Osteocyte (in vitro differentiated cells): Measurements from ENCODE around the gene CCSER1. TPM values are rescaled to one million over a fixed set of nuclear protein-coding genes. Genes with fewer than 3 reads are reported as not detected.

Experiments
- DNase-seq: peaks from one replicate; pipeline ENCODE4 v3.0.0; 2021; ENCODE audit warnings: mixed read lengths; ENCODE audit not compliant: unreplicated experiment; ENCODE audit errors: extremely low spot score
- H3K27ac Mint-ChIP-seq: one replicate; pipeline ENCODE4 v1.8.0; 2021; ENCODE audit warnings: mild to moderate bottlenecking, mixed read lengths; ENCODE audit not compliant: unreplicated experiment
- H3K27me3 Mint-ChIP-seq: one replicate; pipeline ENCODE4 v1.8.0; 2021; ENCODE audit warnings: mixed read lengths; ENCODE audit not compliant: unreplicated experiment
- H3K36me3 Mint-ChIP-seq: one replicate; pipeline ENCODE4 v1.8.0; 2021; ENCODE audit warnings: mixed read lengths; ENCODE audit not compliant: unreplicated experiment
- H3K4me1 Mint-ChIP-seq: one replicate; pipeline ENCODE4 v1.8.0; 2021; ENCODE audit warnings: mixed read lengths; ENCODE audit not compliant: unreplicated experiment
- H3K4me3 Mint-ChIP-seq: one replicate; pipeline ENCODE4 v1.8.0; 2021; ENCODE audit warnings: mild to moderate bottlenecking, moderate library complexity, mixed read lengths; ENCODE audit not compliant: unreplicated experiment
- H3K9me3 Mint-ChIP-seq: one replicate; pipeline ENCODE4 v1.8.0; 2021; ENCODE audit warnings: mixed read lengths; ENCODE audit not compliant: unreplicated experiment
- total RNA-seq: library from RNA; stranded (reverse); gene quantifications from 2 replicates; pipeline ENCODE4 v1.2.1, GENCODE V29; 2021
- TF ChIP-seq, protein P1 (sequence below): fragments of 200-600 bp; sonication (generic); IDR thresholded peaks from 2 replicates; pipeline ENCODE4 v1.5.0; 2021; ENCODE audit warnings: antibody characterized with exemption, mild to moderate bottlenecking, moderate library complexity

The CCSER1 gene
- total RNA-seq, 1 donor from 2014 or later = not detected

- Mint-ChIP-seq H3K4me1 (no peaks in the 10 kb centered on the region), H3K27me3 (no peaks in the 10 kb centered on the region), H3K4me3 (no peak overlapping the region), H3K9me3 (no peaks in the 10 kb centered on the region), H3K36me3 (no peaks in the 10 kb centered on the region), H3K27ac (no peak overlapping the region)
- TF ChIP-seq, protein P1, sequence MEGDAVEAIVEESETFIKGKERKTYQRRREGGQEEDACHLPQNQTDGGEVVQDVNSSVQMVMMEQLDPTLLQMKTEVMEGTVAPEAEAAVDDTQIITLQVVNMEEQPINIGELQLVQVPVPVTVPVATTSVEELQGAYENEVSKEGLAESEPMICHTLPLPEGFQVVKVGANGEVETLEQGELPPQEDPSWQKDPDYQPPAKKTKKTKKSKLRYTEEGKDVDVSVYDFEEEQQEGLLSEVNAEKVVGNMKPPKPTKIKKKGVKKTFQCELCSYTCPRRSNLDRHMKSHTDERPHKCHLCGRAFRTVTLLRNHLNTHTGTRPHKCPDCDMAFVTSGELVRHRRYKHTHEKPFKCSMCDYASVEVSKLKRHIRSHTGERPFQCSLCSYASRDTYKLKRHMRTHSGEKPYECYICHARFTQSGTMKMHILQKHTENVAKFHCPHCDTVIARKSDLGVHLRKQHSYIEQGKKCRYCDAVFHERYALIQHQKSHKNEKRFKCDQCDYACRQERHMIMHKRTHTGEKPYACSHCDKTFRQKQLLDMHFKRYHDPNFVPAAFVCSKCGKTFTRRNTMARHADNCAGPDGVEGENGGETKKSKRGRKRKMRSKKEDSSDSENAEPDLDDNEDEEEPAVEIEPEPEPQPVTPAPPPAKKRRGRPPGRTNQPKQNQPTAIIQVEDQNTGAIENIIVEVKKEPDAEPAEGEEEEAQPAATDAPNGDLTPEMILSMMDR = no peak
- no peak for DNase-seq
Measured at GRCh38 chr4:90215286-90215685, 88.1 kb downstream of the CCSER1 start.

DNA sequence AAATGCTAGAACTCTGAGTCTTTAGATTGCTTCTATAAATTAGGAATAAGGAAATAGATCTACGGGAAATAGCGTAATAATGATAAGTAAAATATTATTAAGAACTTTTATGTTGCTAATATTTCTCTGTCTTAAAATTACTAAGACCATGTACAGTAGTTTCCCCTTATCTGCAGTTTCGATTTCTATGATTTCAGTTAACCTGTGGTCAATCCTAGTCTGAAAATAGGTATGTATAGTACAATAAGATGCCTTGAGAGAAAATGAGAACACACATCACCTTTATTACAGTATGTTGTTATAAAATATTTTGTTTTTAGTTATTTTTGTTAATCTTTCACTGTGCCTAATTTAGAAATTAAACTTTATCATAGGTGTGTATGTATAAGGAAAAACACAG is 92.6 kb downstream of the CCSER1 start:
- Mint-ChIP-seq H3K4me3 (no peak overlapping the region), H3K9me3 (no peaks in the 10 kb centered on the region), H3K27ac (no peak overlapping the region), H3K27me3 (no peaks in the 10 kb centered on the region), H3K36me3 (no peaks in the 10 kb centered on the region), H3K4me1 (no peaks in the 10 kb centered on the region)
- DNase-seq = no peak
- TF ChIP-seq, protein P1 = no peak

GRCh38 chr4:90220459-90220858 is 93.3 kb downstream of the CCSER1 start:
- Mint-ChIP-seq H3K9me3 (no peaks in the 10 kb centered on the region), H3K27ac (no peak overlapping the region), H3K4me3 (no peak overlapping the region), H3K4me1 (no peaks in the 10 kb centered on the region), H3K36me3 (no peaks in the 10 kb centered on the region), H3K27me3 (no peaks in the 10 kb centered on the region)
- TF ChIP-seq, protein P1 = no peak
- no peak for DNase-seq

DNA sequence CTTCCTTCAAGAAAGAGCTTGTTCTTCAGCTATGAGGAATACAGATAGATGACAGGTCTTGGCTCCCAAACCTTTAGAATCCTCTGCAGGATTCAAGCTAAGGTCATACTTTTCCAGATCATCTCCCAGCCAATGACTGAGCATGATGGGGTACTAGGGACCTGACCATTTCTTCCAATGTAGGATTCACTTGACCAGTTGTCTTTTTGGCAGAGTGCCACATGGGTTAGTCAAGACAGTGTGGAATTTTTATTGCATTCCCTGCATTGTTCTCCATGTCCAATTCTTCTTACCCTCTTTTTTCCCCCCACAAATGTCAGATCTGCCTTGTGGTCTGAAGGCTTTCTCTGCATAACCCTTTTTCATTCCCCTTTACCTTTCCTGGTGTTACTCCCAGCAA is 99.5 kb downstream of the CCSER1 start:
- Mint-ChIP-seq H3K4me1 (no peaks in the 10 kb centered on the region), H3K27me3 (no peaks in the 10 kb centered on the region), H3K27ac (no peak overlapping the region), H3K9me3 (peaks cover 13% of the 10 kb centered on the region), H3K36me3 (no peaks in the 10 kb centered on the region), H3K4me3 (no peak overlapping the region)
- no peak for DNase-seq
- TF ChIP-seq, protein P1 = no peak

- no peaks in the 10 kb centered on the region for H3K4me1 Mint-ChIP-seq
- DNase-seq = no peak
- peaks cover 13% of the 10 kb centered on the region for H3K9me3 Mint-ChIP-seq
- no peak overlapping the region for H3K27ac Mint-ChIP-seq
- no peaks in the 10 kb centered on the region for H3K36me3 Mint-ChIP-seq
- no peak overlapping the region for H3K4me3 Mint-ChIP-seq
- TF ChIP-seq, protein P1 = no peak
- no peaks in the 10 kb centered on the region for H3K27me3 Mint-ChIP-seq
Measured at GRCh38 chr4:90227177-90227576, 100.0 kb downstream of the CCSER1 start.
